ENCODE measurements around the gene SLC25A22.

SLC25A22 gene

GRCh38 chr11:742571-743201 is 55.4 kb downstream of the SLC25A22 start:
- DNase-seq = no peak

GRCh38 chr11:742156-742546 is 55.9 kb downstream of the SLC25A22 start:
- DNase-seq = no peak
